Ishikawa (cell line): Measurements from ENCODE around the gene FADS2.

ENCODE experiments used
- CEBPB ChIP-seq: IDR thresholded peaks from 2 replicates; pipeline ENCODE4 v1.6.1; 2012
- CREB1 ChIP-seq: IDR thresholded peaks from 2 replicates; pipeline ENCODE4 v1.6.1; 2012; ENCODE audit warnings: low read depth
- EGR1 ChIP-seq: IDR thresholded peaks from 2 replicates; pipeline ENCODE4 v1.6.1; 2012
- EP300 ChIP-seq: IDR thresholded peaks from 2 replicates; pipeline ENCODE4 v1.6.1; 2012; ENCODE audit warnings: borderline replicate concordance
- FOXM1 ChIP-seq: IDR thresholded peaks from 2 replicates; pipeline ENCODE4 v1.6.1; 2012; ENCODE audit warnings: low read depth, borderline replicate concordance
- MAX ChIP-seq: IDR thresholded peaks from 2 replicates; pipeline ENCODE4 v1.6.1; 2012
- NFIC ChIP-seq: IDR thresholded peaks from 2 replicates; pipeline ENCODE4 v1.6.1; 2012
- RAD21 ChIP-seq: IDR thresholded peaks from 2 replicates; pipeline ENCODE4 v1.6.1; 2012; ENCODE audit warnings: low read depth
- TAF1 ChIP-seq: IDR thresholded peaks from 2 replicates; pipeline ENCODE4 v1.6.1; 2012; ENCODE audit warnings: low read depth, mild to moderate bottlenecking
- TCF12 ChIP-seq: IDR thresholded peaks from 2 replicates; pipeline ENCODE4 v1.6.1; 2012; ENCODE audit warnings: low read depth
- TEAD4 ChIP-seq: IDR thresholded peaks from 2 replicates; pipeline ENCODE4 v1.6.1; 2012
- YY1 ChIP-seq: IDR thresholded peaks from 2 replicates; pipeline ENCODE4 v1.6.1; 2012; ENCODE audit warnings: low read depth
- ZBTB7A ChIP-seq: IDR thresholded peaks from 2 replicates; pipeline ENCODE4 v1.6.1; 2012; ENCODE audit warnings: low read depth
- TF ChIP-seq, protein P1 (sequence below): IDR thresholded peaks from 2 replicates; pipeline ENCODE4 v1.6.1; 2012; ENCODE audit warnings: low read depth, mild to moderate bottlenecking
- TF ChIP-seq, protein P2 (sequence below): IDR thresholded peaks from 2 replicates; pipeline ENCODE4 v1.6.1; 2012

Gene FADS2

DNA sequence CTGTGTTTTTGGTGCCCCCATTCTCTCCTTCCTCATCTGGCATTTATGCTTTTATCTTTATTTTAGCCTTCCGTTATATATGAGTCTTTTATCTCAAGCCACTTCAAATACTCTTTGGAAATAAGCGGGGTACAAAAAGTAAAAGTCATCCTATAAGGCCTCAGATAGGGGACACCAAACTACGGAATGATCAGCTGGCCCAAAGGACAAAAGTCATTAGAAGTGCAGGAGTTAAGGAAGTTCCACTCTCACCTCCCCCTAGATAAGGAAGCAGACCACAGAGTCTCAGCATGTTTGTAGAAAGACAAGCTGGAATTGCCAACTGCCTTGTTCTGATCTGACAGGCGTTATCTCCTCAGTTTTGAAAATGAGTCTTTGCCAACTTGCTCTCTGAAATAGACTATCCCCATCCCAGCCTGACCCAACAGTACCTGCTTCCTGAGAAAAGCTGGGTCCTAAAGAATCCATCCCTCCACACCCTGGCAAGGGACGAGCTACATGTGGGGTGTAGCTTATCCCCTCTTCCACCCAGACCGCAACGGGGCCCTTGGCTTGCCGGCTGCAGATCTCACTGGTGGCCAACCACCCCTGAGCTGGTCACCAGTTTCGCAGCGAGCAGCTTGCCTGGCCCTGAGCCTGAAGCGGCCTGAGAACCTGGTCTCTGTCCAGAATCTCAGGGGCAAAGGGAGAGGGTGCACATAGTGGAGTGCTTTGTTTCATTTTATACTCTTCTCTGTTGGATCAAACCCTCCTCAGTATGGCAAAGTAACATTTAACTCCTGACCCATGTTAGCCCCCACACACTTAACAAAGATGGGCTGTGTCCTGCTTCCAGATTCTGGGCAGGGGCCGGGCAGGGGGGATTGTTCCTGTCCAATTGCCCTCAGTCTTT lies 13.8 kb downstream of the FADS2 start:
- TF ChIP-seq CREB1 = no peak
- TF ChIP-seq, protein P1, sequence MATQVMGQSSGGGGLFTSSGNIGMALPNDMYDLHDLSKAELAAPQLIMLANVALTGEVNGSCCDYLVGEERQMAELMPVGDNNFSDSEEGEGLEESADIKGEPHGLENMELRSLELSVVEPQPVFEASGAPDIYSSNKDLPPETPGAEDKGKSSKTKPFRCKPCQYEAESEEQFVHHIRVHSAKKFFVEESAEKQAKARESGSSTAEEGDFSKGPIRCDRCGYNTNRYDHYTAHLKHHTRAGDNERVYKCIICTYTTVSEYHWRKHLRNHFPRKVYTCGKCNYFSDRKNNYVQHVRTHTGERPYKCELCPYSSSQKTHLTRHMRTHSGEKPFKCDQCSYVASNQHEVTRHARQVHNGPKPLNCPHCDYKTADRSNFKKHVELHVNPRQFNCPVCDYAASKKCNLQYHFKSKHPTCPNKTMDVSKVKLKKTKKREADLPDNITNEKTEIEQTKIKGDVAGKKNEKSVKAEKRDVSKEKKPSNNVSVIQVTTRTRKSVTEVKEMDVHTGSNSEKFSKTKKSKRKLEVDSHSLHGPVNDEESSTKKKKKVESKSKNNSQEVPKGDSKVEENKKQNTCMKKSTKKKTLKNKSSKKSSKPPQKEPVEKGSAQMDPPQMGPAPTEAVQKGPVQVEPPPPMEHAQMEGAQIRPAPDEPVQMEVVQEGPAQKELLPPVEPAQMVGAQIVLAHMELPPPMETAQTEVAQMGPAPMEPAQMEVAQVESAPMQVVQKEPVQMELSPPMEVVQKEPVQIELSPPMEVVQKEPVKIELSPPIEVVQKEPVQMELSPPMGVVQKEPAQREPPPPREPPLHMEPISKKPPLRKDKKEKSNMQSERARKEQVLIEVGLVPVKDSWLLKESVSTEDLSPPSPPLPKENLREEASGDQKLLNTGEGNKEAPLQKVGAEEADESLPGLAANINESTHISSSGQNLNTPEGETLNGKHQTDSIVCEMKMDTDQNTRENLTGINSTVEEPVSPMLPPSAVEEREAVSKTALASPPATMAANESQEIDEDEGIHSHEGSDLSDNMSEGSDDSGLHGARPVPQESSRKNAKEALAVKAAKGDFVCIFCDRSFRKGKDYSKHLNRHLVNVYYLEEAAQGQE = no peak
- TF ChIP-seq YY1 = no peak
- no peak for TF ChIP-seq TCF12
- TF ChIP-seq TEAD4 = no peak
- no peak for TF ChIP-seq FOXM1
- no peak for TF ChIP-seq CEBPB
- no peak for TF ChIP-seq EGR1
- TF ChIP-seq, protein P2, sequence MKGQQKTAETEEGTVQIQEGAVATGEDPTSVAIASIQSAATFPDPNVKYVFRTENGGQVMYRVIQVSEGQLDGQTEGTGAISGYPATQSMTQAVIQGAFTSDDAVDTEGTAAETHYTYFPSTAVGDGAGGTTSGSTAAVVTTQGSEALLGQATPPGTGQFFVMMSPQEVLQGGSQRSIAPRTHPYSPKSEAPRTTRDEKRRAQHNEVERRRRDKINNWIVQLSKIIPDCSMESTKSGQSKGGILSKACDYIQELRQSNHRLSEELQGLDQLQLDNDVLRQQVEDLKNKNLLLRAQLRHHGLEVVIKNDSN = no peak
- no peak for TF ChIP-seq TAF1

GRCh38 chr11:61842528-61842820 lies 14.4 kb downstream of the FADS2 start:
- TF ChIP-seq, protein P2 = no peak
- no peak for TF ChIP-seq TAF1
- no peak for TF ChIP-seq MAX
- TF ChIP-seq EGR1 = no peak

DNA sequence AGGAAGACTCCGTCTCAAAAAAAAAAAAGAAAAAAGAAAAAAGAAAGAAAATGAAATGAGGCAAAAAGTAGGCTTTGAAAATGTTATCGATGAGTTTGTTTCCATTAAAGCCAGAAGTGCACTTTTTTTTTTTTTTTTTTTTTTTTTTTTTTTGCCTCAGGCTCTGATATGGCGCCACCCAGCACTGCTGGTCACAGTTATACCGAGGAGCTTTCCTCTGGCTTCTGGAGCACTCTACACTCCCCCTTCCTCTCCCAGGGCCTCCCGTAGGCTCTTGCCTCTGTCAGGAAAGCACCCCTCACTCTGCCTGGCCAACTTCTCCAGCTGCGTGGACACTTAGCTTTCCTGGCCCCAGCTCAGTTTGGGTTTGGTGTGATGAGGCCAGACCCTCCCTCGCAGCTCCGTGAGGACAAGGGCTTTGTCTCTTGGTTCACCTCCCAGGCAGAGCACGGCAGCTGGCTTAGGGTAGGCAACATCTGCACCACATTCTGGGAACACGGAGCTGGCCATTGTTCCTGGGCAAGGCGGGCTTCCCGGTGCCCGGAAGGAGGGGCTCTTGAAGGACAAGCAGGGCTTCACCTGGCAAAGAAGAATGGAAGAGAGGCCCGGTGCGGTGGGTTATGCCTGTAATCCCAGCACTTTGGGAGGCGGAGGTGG lies 16.9 kb downstream of the FADS2 start:
- TF ChIP-seq YY1 (no peak), ZBTB7A (no peak), FOXM1 (no peak), EGR1 (no peak)
- TF ChIP-seq, protein P1 = no peak

GRCh38 chr11:61846362-61847020 lies 18.4 kb downstream of the FADS2 start:
- TF ChIP-seq ZBTB7A = no peak

DNA sequence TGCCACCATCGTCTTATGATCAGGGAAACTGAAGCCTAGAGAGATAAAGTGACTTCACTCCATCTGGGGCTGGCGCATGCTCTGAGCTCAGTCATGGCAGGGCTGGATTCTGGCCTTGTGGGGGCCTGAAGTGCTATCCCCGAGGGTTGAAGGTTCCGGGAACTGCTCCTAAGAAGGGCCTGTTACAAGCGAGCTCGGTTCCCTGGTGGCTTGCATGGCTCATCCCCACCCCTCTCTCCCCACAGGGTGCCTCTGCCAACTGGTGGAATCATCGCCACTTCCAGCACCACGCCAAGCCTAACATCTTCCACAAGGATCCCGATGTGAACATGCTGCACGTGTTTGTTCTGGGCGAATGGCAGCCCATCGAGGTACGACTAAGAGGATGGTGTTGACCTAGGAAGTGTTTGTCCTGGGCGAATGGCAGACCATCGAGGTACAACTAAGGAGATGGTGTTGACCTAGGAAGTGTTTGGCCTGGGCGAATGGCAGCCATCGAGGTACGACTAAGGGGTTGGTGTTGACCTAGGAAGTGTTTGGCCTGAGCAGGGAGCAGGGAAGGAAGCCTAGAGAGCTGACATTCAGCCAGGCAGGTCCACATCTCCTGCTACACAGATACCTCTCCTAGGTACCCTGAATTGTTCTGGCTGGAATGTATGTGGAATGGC lies 19.9 kb downstream of the FADS2 start:
- TF ChIP-seq RAD21 = no peak

GRCh38 chr11:61848631-61849030 lies 20.5 kb downstream of the FADS2 start:
- TF ChIP-seq EGR1 (no peak), EP300 (no peak), YY1 (no peak), MAX (no peak), CREB1 (no peak), CEBPB (no peak), FOXM1 (no peak), TAF1 (no peak), NFIC (no peak), TCF12 (no peak), RAD21 (no peak), TEAD4 (no peak), ZBTB7A (no peak)
- TF ChIP-seq, protein P1 = no peak
- TF ChIP-seq, protein P2 = no peak
